Measurements from ENCODE around the gene TCF7.
"Not testable (repeated sequence)": the region's sequence is repeated elsewhere in the genome, so short reads cannot be mapped to it uniquely, and the experiment has no call there.

TCF7 gene

GRCh38 chr5:134145779-134146581, 31.5 kb downstream of the TCF7 start:
- DNase-seq: peak; percentile 4

- no peak for DNase-seq
These were observed 32.4 kb downstream of the TCF7 start for GRCh38 chr5:134146651-134147518.

- peak; percentile 47 for DNase-seq
These were observed 33.8 kb downstream of the TCF7 start for GRCh38 chr5:134148316-134148715.

GRCh38 chr5:134148986-134149539, 34.6 kb downstream of the TCF7 start:
- no peak for DNase-seq

- no peak for DNase-seq
These were observed 35.3 kb downstream of the TCF7 start for GRCh38 chr5:134149571-134150303.

GRCh38 chr5:134151723-134152122, 37.2 kb downstream of the TCF7 start:
- no peak for DNase-seq

- DNase-seq: not testable (repeated sequence)
These were observed 37.8 kb downstream of the TCF7 start for GRCh38 chr5:134152173-134152832.

- DNase-seq: no peak
These were observed 38.8 kb downstream of the TCF7 start for GRCh38 chr5:134153241-134153640.

GRCh38 chr5:134153657-134154056, 39.2 kb downstream of the TCF7 start:
- no peak for DNase-seq

- no peak for DNase-seq
These were observed 47.3 kb downstream of the TCF7 start for GRCh38 chr5:134161513-134162395.

- no peak for DNase-seq
These were observed 48.1 kb downstream of the TCF7 start for GRCh38 chr5:134162592-134162991.

GRCh38 chr5:134171972-134172371, 57.5 kb downstream of the TCF7 start:
- DNase-seq: no peak

GRCh38 chr5:134174841-134175839, 60.7 kb downstream of the TCF7 start:
- peak; percentile 8 for DNase-seq

GRCh38 chr5:134175921-134176510, 61.5 kb downstream of the TCF7 start:
- peak; percentile 6 for DNase-seq

- peak; percentile 67 for DNase-seq
These were observed 62.3 kb downstream of the TCF7 start, which contains the start of gene SKP1 for GRCh38 chr5:134176511-134177368. Gene SKP1 (minus strand): TSS chr5:134176950. CDS start chr5:134174022, 2,928 bp downstream.

- peak; percentile 57 for DNase-seq
These were observed 63.1 kb downstream of the TCF7 start for GRCh38 chr5:134177369-134178095.

- DNase-seq: no peak
These were observed 63.6 kb downstream of the TCF7 start for GRCh38 chr5:134178096-134178419.

GRCh38 chr5:134183481-134183880, 69.0 kb downstream of the TCF7 start:
- DNase-seq: no peak

Measured in NCI-H2029 treated with DMSO at 0.1 percent for 48 hours (cell line).